ENCODE results near the gene CASQ2.

Gene CASQ2

DNA sequence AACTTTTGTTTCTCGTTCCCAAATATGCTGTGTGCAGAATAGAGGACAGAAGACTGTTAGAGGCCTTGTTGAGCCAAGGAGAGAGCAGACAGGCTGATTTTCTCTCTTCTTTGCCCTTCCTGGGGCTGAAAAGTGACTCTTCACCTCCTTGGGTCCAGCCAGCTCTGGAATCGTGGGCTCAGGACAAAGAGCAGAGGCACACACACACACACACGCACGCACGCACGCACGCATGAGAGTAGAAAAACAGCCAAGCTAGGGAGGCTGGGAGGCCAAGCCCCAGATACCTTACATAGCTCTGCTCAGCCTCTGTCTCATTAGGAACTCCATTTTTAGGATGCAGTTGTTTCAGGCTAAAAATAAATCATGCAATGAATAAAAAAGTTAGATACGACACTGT, at the start of gene CASQ2:
CASQ2 (minus strand) TSS at position 166 of the 400 bp plus-strand sequence. CDS start 173 bp downstream, outside the sequence.
- DNase-seq (ENCODE audit: low spot score): no peak
- TF ChIP-seq, protein P1, sequence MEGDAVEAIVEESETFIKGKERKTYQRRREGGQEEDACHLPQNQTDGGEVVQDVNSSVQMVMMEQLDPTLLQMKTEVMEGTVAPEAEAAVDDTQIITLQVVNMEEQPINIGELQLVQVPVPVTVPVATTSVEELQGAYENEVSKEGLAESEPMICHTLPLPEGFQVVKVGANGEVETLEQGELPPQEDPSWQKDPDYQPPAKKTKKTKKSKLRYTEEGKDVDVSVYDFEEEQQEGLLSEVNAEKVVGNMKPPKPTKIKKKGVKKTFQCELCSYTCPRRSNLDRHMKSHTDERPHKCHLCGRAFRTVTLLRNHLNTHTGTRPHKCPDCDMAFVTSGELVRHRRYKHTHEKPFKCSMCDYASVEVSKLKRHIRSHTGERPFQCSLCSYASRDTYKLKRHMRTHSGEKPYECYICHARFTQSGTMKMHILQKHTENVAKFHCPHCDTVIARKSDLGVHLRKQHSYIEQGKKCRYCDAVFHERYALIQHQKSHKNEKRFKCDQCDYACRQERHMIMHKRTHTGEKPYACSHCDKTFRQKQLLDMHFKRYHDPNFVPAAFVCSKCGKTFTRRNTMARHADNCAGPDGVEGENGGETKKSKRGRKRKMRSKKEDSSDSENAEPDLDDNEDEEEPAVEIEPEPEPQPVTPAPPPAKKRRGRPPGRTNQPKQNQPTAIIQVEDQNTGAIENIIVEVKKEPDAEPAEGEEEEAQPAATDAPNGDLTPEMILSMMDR (IDR thresholded peaks at IDR 0.05; ENCODE audit: extremely low read depth, insufficient read depth, missing control alignments): no peak
- in situ Hi-C loops (cut with MboI; ENCODE audit: low pct_unique_long_range_greater_than_20kb, low sequenced_read_pairs, unreplicated experiment): no loop called here

DNA sequence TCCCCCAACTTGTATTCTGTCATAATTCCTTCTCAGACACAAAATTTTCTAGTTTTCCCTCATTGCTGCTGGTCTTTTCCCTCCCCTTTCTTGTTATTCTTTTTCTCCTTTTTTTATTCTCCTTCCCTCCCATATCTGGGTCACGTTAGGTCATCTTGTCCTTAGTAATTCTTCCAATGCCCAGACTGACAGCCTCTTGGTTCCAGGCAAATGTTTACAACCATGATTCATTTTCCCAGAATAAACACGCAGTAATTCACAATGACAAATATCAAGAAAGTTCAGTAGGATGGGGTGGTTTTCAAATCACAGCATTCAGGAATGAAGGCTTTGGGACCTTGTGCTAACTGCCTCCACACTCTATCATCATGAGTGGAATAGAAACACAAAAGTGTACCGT, 47.2 kb upstream of the CASQ2 start:
- in situ Hi-C loops (cut with MboI; ENCODE audit: low pct_unique_long_range_greater_than_20kb, low sequenced_read_pairs, unreplicated experiment): no loop called here
- TF ChIP-seq, protein P1 (IDR thresholded peaks at IDR 0.05; ENCODE audit: extremely low read depth, insufficient read depth, missing control alignments): no peak

GRCh38 chr1:115814685-115815398, 46.3 kb upstream of the CASQ2 start:
- in situ Hi-C loops (cut with MboI; ENCODE audit: low pct_unique_long_range_greater_than_20kb, low sequenced_read_pairs, unreplicated experiment): no loop called here
- TF ChIP-seq, protein P1 (IDR thresholded peaks at IDR 0.05; ENCODE audit: extremely low read depth, insufficient read depth, missing control alignments): no peak
- DNase-seq (ENCODE audit: low spot score): no peak

More for the DNA sequence above, 47.2 kb upstream of the CASQ2 start:
- DNase-seq (ENCODE audit: low spot score): no peak

DNA sequence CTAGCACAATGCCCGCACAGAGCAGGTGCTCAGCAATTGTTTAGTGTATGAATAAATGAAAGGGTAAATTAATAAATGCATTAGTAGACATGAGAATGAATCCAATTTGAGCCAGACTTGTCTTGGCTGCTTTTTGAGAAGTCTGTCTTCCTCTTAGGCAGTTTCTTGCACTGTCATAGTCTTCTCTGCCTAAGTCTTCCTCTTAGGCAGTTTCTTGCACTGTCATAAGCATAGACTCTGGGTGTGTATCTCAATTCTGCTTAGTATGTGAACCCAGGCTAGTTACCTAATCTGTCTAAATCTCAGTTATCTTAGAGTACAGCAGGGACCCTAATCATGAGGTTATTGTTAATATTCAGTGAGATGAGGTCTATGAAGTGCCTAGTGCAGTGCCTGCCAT, 45.2 kb upstream of the CASQ2 start:
- TF ChIP-seq, protein P1 (IDR thresholded peaks at IDR 0.05; ENCODE audit: extremely low read depth, insufficient read depth, missing control alignments): no peak
- in situ Hi-C loops (cut with MboI; ENCODE audit: low pct_unique_long_range_greater_than_20kb, low sequenced_read_pairs, unreplicated experiment): no loop called here
- no peak for DNase-seq (ENCODE audit: low spot score)

GRCh38 chr1:115811140-115811828, 42.8 kb upstream of the CASQ2 start:
- DNase-seq (ENCODE audit: low spot score): no peak
- TF ChIP-seq, protein P1 (IDR thresholded peaks at IDR 0.05; ENCODE audit: extremely low read depth, insufficient read depth, missing control alignments): no peak
- in situ Hi-C loops (cut with MboI; ENCODE audit: low pct_unique_long_range_greater_than_20kb, low sequenced_read_pairs, unreplicated experiment): no loop called here

DNA sequence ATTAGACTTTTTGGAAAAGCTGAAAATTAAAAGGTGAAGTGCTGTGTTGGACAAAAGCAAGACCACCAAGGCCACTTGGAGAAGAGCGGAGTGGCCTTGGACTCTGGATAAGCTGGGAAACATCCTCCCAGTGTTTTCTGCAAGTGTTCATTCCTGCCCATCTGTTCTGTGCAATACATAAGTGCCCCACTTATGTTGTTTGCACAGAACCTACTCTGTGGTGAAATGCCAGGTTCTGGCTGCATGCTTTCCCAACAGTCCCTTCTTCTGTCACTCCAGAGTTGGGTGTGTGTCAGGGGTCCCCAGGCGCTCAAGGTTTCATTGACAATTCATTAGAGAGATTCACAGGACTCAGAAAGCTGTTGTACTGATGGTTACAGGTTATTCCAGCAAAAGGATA, 42.1 kb upstream of the CASQ2 start:
- in situ Hi-C loops (cut with MboI; ENCODE audit: low pct_unique_long_range_greater_than_20kb, low sequenced_read_pairs, unreplicated experiment): no loop called here
- DNase-seq (ENCODE audit: low spot score): no peak
- TF ChIP-seq, protein P1 (IDR thresholded peaks at IDR 0.05; ENCODE audit: extremely low read depth, insufficient read depth, missing control alignments): no peak

All from GM13977 (cell line).